Loucy (cell line): ENCODE data around the gene SRGAP1.
"Not testable (repeated sequence)": the region's sequence is repeated elsewhere in the genome, so short reads cannot be mapped to it uniquely, and the experiment has no call there.

ENCODE experiments used
- H2AFZ ChIP-seq: fragments of 200-600 bp; sonication (generic); 2 replicates; pipeline ENCODE4 v1.6.0; 2016; ENCODE audit warnings: antibody characterized with exemption, mild to moderate bottlenecking, low read length, moderate library complexity
- H3F3A ChIP-seq: fragments of 200-600 bp; 2 replicates; pipeline ENCODE4 v1.6.0; 2016; ENCODE audit warnings: antibody characterized with exemption, low read depth, mild to moderate bottlenecking
- H3K27me3 ChIP-seq: fragments of 200-600 bp; sonication (generic); 2 replicates; pipeline ENCODE4 v1.6.1; 2014; ENCODE audit warnings: low read length, mild to moderate bottlenecking; ENCODE audit not compliant: insufficient read depth, poor library complexity, severe bottlenecking
- H3K36me3 ChIP-seq: fragments of 200-600 bp; sonication (generic); 2 replicates; pipeline ENCODE4 v1.6.1; 2016; ENCODE audit warnings: low read length; ENCODE audit not compliant: insufficient read depth
- H3K4me1 ChIP-seq: fragments of 200-600 bp; sonication (generic); 2 replicates; pipeline ENCODE4 v1.5.1; 2014; ENCODE audit warnings: low read length, mild to moderate bottlenecking; ENCODE audit not compliant: insufficient read depth, poor library complexity, severe bottlenecking
- H3K4me2 ChIP-seq: fragments of 200-600 bp; sonication (generic); 2 replicates; pipeline ENCODE4 v1.6.0; 2014; ENCODE audit warnings: antibody characterized with exemption, low read length, low read depth, mild to moderate bottlenecking; ENCODE audit not compliant: poor library complexity, severe bottlenecking
- H3K4me3 ChIP-seq: fragments of 200-600 bp; sonication (generic); 2 replicates; pipeline ENCODE4 v1.5.1; 2014; ENCODE audit warnings: low read length, mild to moderate bottlenecking, mixed read lengths; ENCODE audit not compliant: poor library complexity, severe bottlenecking
- H3K79me2 ChIP-seq: fragments of 200-600 bp; sonication (generic); 2 replicates; pipeline ENCODE4 v1.6.1; 2014; ENCODE audit warnings: low read length; ENCODE audit not compliant: insufficient read depth
- H3K9ac ChIP-seq: fragments of 200-600 bp; sonication (generic); 2 replicates; pipeline ENCODE4 v1.6.0; 2014; ENCODE audit warnings: mild to moderate bottlenecking, low read depth, low read length, moderate library complexity; ENCODE audit not compliant: poor library complexity, severe bottlenecking
- H3K9me2 ChIP-seq: fragments of 200-600 bp; sonication (generic); replicated peaks from 2 replicates; pipeline ENCODE4 v1.6.1; 2016; ENCODE audit warnings: low read depth, low read length, mixed read lengths
- H3K9me3 ChIP-seq: fragments of 200-600 bp; sonication (generic); 2 replicates; pipeline ENCODE4 v1.6.1; 2014; ENCODE audit warnings: mild to moderate bottlenecking, antibody characterized with exemption, low read length, low read depth; ENCODE audit not compliant: insufficient read depth
- H4K20me1 ChIP-seq: fragments of 200-600 bp; sonication (generic); 2 replicates; pipeline ENCODE4 v1.6.0; 2014; ENCODE audit warnings: antibody characterized with exemption, low read length, mild to moderate bottlenecking; ENCODE audit not compliant: insufficient read depth, poor library complexity, severe bottlenecking
- CTCF ChIP-seq: fragments of 200-600 bp; sonication (generic); conservative IDR thresholded peaks from 2 replicates; pipeline ENCODE4 v1.5.1; 2014; ENCODE audit warnings: mild to moderate bottlenecking, antibody characterized with exemption, low read length
- EZH2phosphoT487 ChIP-seq: fragments of 200-600 bp; IDR thresholded peaks from 2 replicates; pipeline ENCODE4 v1.6.1; 2018; ENCODE audit warnings: antibody characterized with exemption, mild to moderate bottlenecking, moderate library complexity, borderline replicate concordance

Gene SRGAP1

GRCh38 chr12:64125913-64126312 lies 281.4 kb downstream of the SRGAP1 start:
- Histone ChIP-seq H3K36me3 (no peaks in the 10 kb centered on the region), H3K27me3 (no peaks in the 10 kb centered on the region), H3K4me3 (no peak overlapping the region), H3K9ac (no peak overlapping the region), H3F3A (no peaks in the 10 kb centered on the region), H3K79me2 (no peaks in the 10 kb centered on the region), H3K9me3 (no peaks in the 10 kb centered on the region), H3K9me2 (no peaks in the 10 kb centered on the region), H4K20me1 (no peaks in the 10 kb centered on the region), H3K4me1 (no peaks in the 10 kb centered on the region), H3K4me2 (no peak overlapping the region), H2AFZ (no peak overlapping the region)
- TF ChIP-seq EZH2phosphoT487, result no peak
- TF ChIP-seq CTCF, result no peak

DNA sequence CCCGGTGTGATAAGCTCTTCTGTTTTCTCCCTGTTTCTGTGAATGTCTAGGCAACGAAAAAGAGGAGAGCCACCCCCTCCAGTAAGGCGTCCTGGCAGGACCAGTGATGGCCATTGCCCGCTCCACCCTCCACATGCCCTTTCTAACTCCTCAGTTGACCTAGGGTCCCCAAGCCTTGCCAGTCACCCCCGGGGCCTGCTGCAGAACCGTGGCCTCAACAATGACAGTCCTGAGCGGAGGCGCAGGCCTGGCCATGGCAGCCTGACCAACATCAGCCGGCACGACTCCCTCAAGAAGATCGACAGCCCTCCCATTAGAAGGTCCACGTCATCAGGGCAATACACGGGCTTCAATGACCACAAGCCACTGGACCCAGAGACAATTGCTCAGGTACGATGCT lies 283.3 kb downstream of the SRGAP1 start:
- no peak for TF ChIP-seq CTCF
- TF ChIP-seq EZH2phosphoT487, result no peak
- Histone ChIP-seq H3K79me2 (no peaks in the 10 kb centered on the region), H3K36me3 (no peaks in the 10 kb centered on the region), H3F3A (no peaks in the 10 kb centered on the region), H3K9me2 (no peaks in the 10 kb centered on the region), H3K9me3 (no peaks in the 10 kb centered on the region), H3K9ac (no peak overlapping the region), H3K27me3 (no peaks in the 10 kb centered on the region), H3K4me2 (no peak overlapping the region), H3K4me1 (no peaks in the 10 kb centered on the region), H2AFZ (no peak overlapping the region), H3K4me3 (no peak overlapping the region), H4K20me1 (no peaks in the 10 kb centered on the region)

DNA sequence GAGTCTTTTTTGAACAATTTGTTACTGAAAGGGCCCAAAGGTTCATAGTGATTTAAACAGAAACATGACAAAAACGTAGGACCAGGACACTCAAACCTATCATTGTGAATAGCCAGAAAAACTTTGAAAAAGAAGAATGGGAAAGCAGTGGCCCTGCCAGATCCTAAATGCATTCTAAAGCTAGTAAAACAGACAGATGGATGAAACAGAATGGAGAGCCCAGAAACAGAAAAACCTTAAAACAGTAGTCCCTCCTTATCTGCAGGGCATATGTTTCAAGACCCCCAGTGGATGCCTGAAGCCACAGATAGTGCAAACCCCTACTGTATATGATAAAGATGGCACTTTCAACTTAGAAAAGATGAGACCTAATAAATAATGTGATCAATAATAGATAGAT lies 283.9 kb downstream of the SRGAP1 start:
- TF ChIP-seq CTCF (no peak), EZH2phosphoT487 (no peak)
- H3K79me2 ChIP-seq, result no peaks in the 10 kb centered on the region
- no peak overlapping the region for H3K4me2 ChIP-seq
- H3K9me3 ChIP-seq, result no peaks in the 10 kb centered on the region
- H2AFZ ChIP-seq, result no peak overlapping the region
- H3K4me1 ChIP-seq, result no peaks in the 10 kb centered on the region
- no peaks in the 10 kb centered on the region for H3F3A ChIP-seq
- H3K27me3 ChIP-seq, result no peaks in the 10 kb centered on the region
- H3K9ac ChIP-seq, result no peak overlapping the region
- H3K36me3 ChIP-seq, result no peaks in the 10 kb centered on the region
- no peaks in the 10 kb centered on the region for H3K9me2 ChIP-seq
- H4K20me1 ChIP-seq, result no peaks in the 10 kb centered on the region
- no peak overlapping the region for H3K4me3 ChIP-seq

DNA sequence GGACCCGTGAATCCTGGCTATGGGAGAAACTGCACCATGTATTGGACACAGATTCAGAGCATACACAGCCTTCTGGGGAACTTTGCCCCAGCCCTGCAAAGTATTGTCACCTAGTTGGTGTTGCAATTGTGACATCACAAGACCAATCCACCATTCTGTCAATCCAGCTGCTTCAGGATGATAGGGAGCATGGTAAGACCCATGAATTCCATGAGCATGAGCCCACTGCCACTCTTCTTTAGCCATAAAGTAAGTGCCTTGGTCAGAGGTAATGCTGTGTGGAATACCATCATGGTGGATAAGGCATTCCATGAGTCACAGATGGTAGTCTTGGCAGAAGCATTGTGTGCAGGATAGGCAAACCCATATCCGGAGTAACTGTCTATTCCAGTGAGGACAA lies 286.0 kb downstream of the SRGAP1 start:
- H3K4me3 ChIP-seq, H2AFZ ChIP-seq, H3K36me3 ChIP-seq, H3K27me3 ChIP-seq, H3K9me3 ChIP-seq, H3K9ac ChIP-seq, H3F3A ChIP-seq, H3K4me1 ChIP-seq, H3K9me2 ChIP-seq, H4K20me1 ChIP-seq, H3K79me2 ChIP-seq, H3K4me2 ChIP-seq: not testable (repeated sequence)

DNA sequence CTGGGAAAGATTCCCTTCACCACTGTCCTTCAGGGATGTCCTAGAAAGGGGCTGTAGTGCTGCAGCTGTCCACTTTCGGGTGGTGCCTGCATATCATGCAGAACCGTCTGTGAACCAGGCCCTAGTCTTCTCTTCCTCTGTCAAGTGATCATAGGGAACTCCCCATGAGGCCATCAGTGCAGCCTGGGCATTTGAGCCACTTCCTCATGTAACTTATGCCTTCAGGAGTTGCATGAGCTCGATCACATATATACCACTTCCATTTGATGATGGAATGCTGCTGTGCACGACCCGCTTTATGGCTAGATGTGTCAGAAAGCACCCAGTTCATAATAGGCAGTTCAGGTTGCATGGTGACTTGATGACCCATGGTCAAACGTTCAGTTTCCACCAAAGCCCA lies 287.0 kb downstream of the SRGAP1 start:
- not testable (repeated sequence) for H3K27me3 ChIP-seq, H2AFZ ChIP-seq, H3K36me3 ChIP-seq, H3K9me2 ChIP-seq, H3F3A ChIP-seq, H3K9me3 ChIP-seq, H3K4me3 ChIP-seq, H3K79me2 ChIP-seq, H4K20me1 ChIP-seq, H3K4me2 ChIP-seq, H3K9ac ChIP-seq, H3K4me1 ChIP-seq

DNA sequence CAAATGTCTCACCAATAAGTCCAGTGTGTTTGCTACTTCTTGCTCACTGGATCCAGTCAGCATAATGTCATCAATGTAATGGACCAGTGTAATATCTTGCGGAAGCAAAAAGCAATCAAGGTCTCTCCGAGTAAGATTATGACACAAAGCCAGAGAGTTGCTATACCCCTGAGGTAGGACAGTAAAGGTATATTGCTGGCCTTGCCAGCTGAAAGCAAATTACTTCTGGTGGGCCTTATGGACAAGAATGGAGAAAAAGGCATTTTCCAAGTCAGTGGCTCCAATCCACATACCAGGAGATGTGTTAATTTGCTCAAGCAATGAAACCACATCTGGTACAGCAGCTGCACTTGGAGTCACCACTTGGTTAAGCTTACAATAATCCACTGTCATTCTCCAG lies 288.2 kb downstream of the SRGAP1 start:
- not testable (repeated sequence) for H3F3A ChIP-seq, H3K9me3 ChIP-seq, H4K20me1 ChIP-seq, H3K9ac ChIP-seq, H3K4me3 ChIP-seq, H3K79me2 ChIP-seq, H3K36me3 ChIP-seq, H3K4me2 ChIP-seq, H2AFZ ChIP-seq, H3K9me2 ChIP-seq, H3K4me1 ChIP-seq, H3K27me3 ChIP-seq
